Measurements from ENCODE around the gene LCN9.

The LCN9 gene

GRCh38 chr9:135714242-135715055 is 51.3 kb downstream of the LCN9 start:
- DNase-seq: no peak
- Histone ChIP-seq H3K79me2 (ENCODE audit: low read length) (no peaks in the 10 kb centered on the region), H3K27ac (ENCODE audit: low read length) (no peak overlapping the region), H3K4me2 (ENCODE audit: low read depth, low read length) (no peak overlapping the region), H3K27me3 (replicated peaks; ENCODE audit: insufficient read depth, low read length) (peaks cover 85% of the 10 kb centered on the region), H4K20me1 (ENCODE audit: insufficient read depth, low read length) (no peaks in the 10 kb centered on the region), H3K9me2 (replicated peaks; ENCODE audit: insufficient read depth, low read length) (no peaks in the 10 kb centered on the region), H3K4me1 (ENCODE audit: low read length) (no peaks in the 10 kb centered on the region), H3K36me3 (replicated peaks; ENCODE audit: insufficient read depth, low read length) (no peaks in the 10 kb centered on the region), H3K9ac (ENCODE audit: low read length) (no peak overlapping the region), H3K4me3 (ENCODE audit: low read length) (no peak overlapping the region), H2AFZ (ENCODE audit: low read length) (no peak overlapping the region), H3K9me3 (replicated peaks; ENCODE audit: insufficient read depth, low read length) (no peaks in the 10 kb centered on the region), H3F3A (ENCODE audit: insufficient read depth, low read length) (no peaks in the 10 kb centered on the region)
- TF ChIP-seq EZH2phosphoT487 (IDR thresholded peaks at IDR 0.05; ENCODE audit: low read length): no peak
- no peak for TF ChIP-seq EZH2 (optimal IDR thresholded peaks at IDR 0.05; ENCODE audit: low read depth, low read length)
- TF ChIP-seq CTCF (IDR thresholded peaks at IDR 0.05; ENCODE audit: low read length): no peak

GRCh38 chr9:135715056-135715595 is 52.0 kb downstream of the LCN9 start:
- Histone ChIP-seq H2AFZ (ENCODE audit: low read length) (no peak overlapping the region), H3K79me2 (ENCODE audit: low read length) (no peaks in the 10 kb centered on the region), H3K9ac (ENCODE audit: low read length) (no peak overlapping the region), H4K20me1 (ENCODE audit: insufficient read depth, low read length) (no peaks in the 10 kb centered on the region), H3K9me3 (replicated peaks; ENCODE audit: insufficient read depth, low read length) (no peaks in the 10 kb centered on the region), H3K4me3 (ENCODE audit: low read length) (no peak overlapping the region), H3K27ac (ENCODE audit: low read length) (no peak overlapping the region), H3F3A (ENCODE audit: insufficient read depth, low read length) (no peaks in the 10 kb centered on the region), H3K27me3 (replicated peaks; ENCODE audit: insufficient read depth, low read length) (peaks cover 87% of the 10 kb centered on the region), H3K4me1 (ENCODE audit: low read length) (no peaks in the 10 kb centered on the region), H3K4me2 (ENCODE audit: low read depth, low read length) (no peak overlapping the region), H3K9me2 (replicated peaks; ENCODE audit: insufficient read depth, low read length) (no peaks in the 10 kb centered on the region), H3K36me3 (replicated peaks; ENCODE audit: insufficient read depth, low read length) (no peaks in the 10 kb centered on the region)
- no peak for DNase-seq
- no peak for TF ChIP-seq CTCF (IDR thresholded peaks at IDR 0.05; ENCODE audit: low read length)
- no peak for TF ChIP-seq EZH2phosphoT487 (IDR thresholded peaks at IDR 0.05; ENCODE audit: low read length)
- TF ChIP-seq EZH2 (optimal IDR thresholded peaks at IDR 0.05; ENCODE audit: low read depth, low read length): no peak

GRCh38 chr9:135716045-135716444 is 52.9 kb downstream of the LCN9 start:
- Histone ChIP-seq H4K20me1 (ENCODE audit: insufficient read depth, low read length) (no peaks in the 10 kb centered on the region), H2AFZ (ENCODE audit: low read length) (no peak overlapping the region), H3K4me3 (ENCODE audit: low read length) (no peak overlapping the region), H3K9me3 (replicated peaks; ENCODE audit: insufficient read depth, low read length) (no peaks in the 10 kb centered on the region), H3K4me1 (ENCODE audit: low read length) (no peaks in the 10 kb centered on the region), H3K36me3 (replicated peaks; ENCODE audit: insufficient read depth, low read length) (no peaks in the 10 kb centered on the region), H3K4me2 (ENCODE audit: low read depth, low read length) (no peak overlapping the region), H3K27ac (ENCODE audit: low read length) (no peak overlapping the region), H3F3A (ENCODE audit: insufficient read depth, low read length) (no peaks in the 10 kb centered on the region), H3K9ac (ENCODE audit: low read length) (no peak overlapping the region), H3K9me2 (replicated peaks; ENCODE audit: insufficient read depth, low read length) (no peaks in the 10 kb centered on the region), H3K27me3 (replicated peaks; ENCODE audit: insufficient read depth, low read length) (peaks cover 86% of the 10 kb centered on the region), H3K79me2 (ENCODE audit: low read length) (no peaks in the 10 kb centered on the region)
- DNase-seq: no peak
- no peak for TF ChIP-seq EZH2phosphoT487 (IDR thresholded peaks at IDR 0.05; ENCODE audit: low read length)
- TF ChIP-seq EZH2 (optimal IDR thresholded peaks at IDR 0.05; ENCODE audit: low read depth, low read length): no peak
- no peak for TF ChIP-seq CTCF (IDR thresholded peaks at IDR 0.05; ENCODE audit: low read length)

Data from MM.1S (cell line).